Mononuclear cell (primary cell): ENCODE results near the gene ATP6V0D1. TPM values are rescaled to one million over a fixed set of nuclear protein-coding genes. Genes with fewer than 3 reads are reported as not detected.

Source experiments
- total RNA-seq: library from RNA; depleted of rRNA; stranded (reverse); fragments of >200 nt; gene quantifications from one replicate; pipeline ENCODE4 v1.2.3, GENCODE V29; 2012

The ATP6V0D1 gene
- total RNA-seq, 1 donor = 113 TPM

Other genes starting within 250 kb of the ATP6V0D1 start
- gene FHOD1, start 233.7 kb downstream of the ATP6V0D1 start, total RNA-seq = 16.5 TPM
- gene SLC9A5, start 232.2 kb downstream of the ATP6V0D1 start, total RNA-seq = 0.63 TPM
- gene PLEKHG4, start 201.6 kb downstream of the ATP6V0D1 start, total RNA-seq = 4.0 TPM
- gene KCTD19, start 154.4 kb downstream of the ATP6V0D1 start, total RNA-seq = under 0.01 TPM
- 0.31 TPM for gene LRRC36, start 154.3 kb downstream of the ATP6V0D1 start, total RNA-seq
- 5.6 TPM for gene TPPP3, start 87.7 kb downstream of the ATP6V0D1 start, total RNA-seq
- gene ZDHHC1, start 64.7 kb downstream of the ATP6V0D1 start, total RNA-seq = 0.63 TPM
- not detected for gene HSD11B2, start 50.0 kb downstream of the ATP6V0D1 start, total RNA-seq
- gene AGRP, start 2.4 kb upstream of the ATP6V0D1 start, total RNA-seq = not detected
- gene RIPOR1, start 47.7 kb upstream of the ATP6V0D1 start, total RNA-seq = 42.6 TPM
- 43.2 TPM for gene CTCF, start 81.4 kb upstream of the ATP6V0D1 start, total RNA-seq
- 20.8 TPM for gene CARMIL2, start 164.0 kb upstream of the ATP6V0D1 start, total RNA-seq
- 12.7 TPM for gene ACD, start 179.1 kb upstream of the ATP6V0D1 start, total RNA-seq
- 3.0 TPM for gene PARD6A, start 179.8 kb upstream of the ATP6V0D1 start, total RNA-seq
- gene ENKD1, start 185.6 kb upstream of the ATP6V0D1 start, total RNA-seq = 3.0 TPM
- gene C16orf86, start 185.7 kb upstream of the ATP6V0D1 start, total RNA-seq = 6.8 TPM
- 2.0 TPM for gene GFOD2, start 238.2 kb upstream of the ATP6V0D1 start, total RNA-seq